Activated T-cell treated with anti-CD3 and anti-CD28 coated beads, Interleukin-2, amount 50 U/mL, for 24 hours (primary cell): ENCODE results near the gene SLC16A8.
A peak's percentile ranks its signal among the peaks of the same experiment; 100 is the strongest.
"Not testable (repeated sequence)": the region's sequence is repeated elsewhere in the genome, so short reads cannot be mapped to it uniquely, and the experiment has no call there.

Experiments
- DNase-seq: peaks from one replicate; pipeline ENCODE4 v3.0.0-alpha.2; 2020
- H3K27ac Mint-ChIP-seq: 2 replicates; pipeline ENCODE4 v1.8.0; 2020; ENCODE audit warnings: mild to moderate bottlenecking, mixed read lengths
- H3K27me3 Mint-ChIP-seq: 2 replicates; pipeline ENCODE4 v1.8.0; 2020; ENCODE audit warnings: mixed read lengths
- H3K36me3 Mint-ChIP-seq: 2 replicates; pipeline ENCODE4 v1.8.0; 2020; ENCODE audit warnings: low read depth, mixed read lengths
- H3K4me1 Mint-ChIP-seq: 2 replicates; pipeline ENCODE4 v1.8.0; 2020; ENCODE audit warnings: low read depth, mixed read lengths
- H3K4me3 Mint-ChIP-seq: 2 replicates; pipeline ENCODE4 v1.8.0; 2020; ENCODE audit warnings: mild to moderate bottlenecking, moderate library complexity, mixed read lengths
- H3K9me3 Mint-ChIP-seq: 2 replicates; pipeline ENCODE4 v1.8.0; 2020; ENCODE audit warnings: mixed read lengths

Gene SLC16A8

DNA sequence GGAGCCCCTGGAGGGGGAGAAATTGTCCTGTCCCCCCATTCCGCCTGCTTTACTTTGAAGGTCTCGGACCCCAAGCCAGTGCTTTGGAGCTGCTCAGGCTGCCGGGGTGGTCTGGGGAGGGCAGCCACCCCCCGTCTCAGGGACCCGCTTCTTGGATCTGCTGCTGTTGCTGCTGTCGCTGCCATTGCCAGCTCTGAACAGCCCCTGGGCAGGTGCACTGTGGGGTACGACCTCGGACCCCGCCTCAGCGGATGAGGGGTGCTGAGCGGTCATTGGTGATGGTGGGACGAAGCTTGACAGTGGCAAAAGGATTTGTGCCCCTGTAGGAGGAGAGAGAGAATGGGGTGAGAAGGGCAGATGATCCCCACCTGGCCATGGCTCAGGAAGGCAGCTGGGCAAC lies 1.1 kb upstream of the SLC16A8 start:
- Mint-ChIP-seq H3K4me1 (peaks cover 3% of the 10 kb centered on the region), H3K9me3 (no peaks in the 10 kb centered on the region), H3K36me3 (no peaks in the 10 kb centered on the region), H3K4me3 (no peak overlapping the region), H3K27me3 (peaks cover 39% of the 10 kb centered on the region), H3K27ac (no peak overlapping the region)
- DNase-seq, result no peak

DNA sequence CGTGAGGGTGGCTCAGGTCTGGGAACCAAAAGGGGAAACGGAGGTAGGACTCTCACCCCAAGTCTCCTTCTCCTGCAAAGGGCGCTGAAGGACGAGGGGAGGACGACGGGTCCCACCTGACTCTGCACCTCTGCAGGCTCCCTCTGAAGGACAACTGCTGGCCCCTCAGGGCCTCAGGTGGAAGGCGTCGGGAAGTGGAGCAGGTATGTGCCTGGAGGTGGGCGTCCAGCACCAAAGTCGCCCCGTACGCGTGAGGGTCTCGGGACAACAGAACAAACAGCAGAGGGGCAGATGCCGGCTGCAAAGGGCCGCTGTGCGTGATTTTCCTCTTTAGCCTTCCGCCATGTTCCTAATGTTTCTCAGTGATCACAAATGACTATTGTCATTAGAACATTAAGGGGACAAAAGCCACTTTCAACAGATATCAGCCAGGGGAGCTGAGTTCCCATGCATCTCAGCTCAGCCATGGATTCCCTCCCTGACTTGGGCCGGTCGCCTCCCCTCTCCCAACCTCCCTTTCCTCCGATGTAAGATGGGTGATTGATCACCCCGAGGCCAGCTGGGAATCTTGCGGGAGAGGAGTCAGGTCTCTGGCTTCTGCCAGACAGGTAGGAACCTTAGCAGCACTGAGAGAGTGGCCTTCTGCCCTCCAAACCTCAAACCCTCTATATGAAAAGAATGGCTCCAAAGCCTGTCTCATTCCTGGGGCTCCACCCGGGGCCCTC lies 836 bp downstream of the SLC16A8 start:
- Mint-ChIP-seq H3K4me1 (peaks cover 3% of the 10 kb centered on the region), H3K27ac (no peak overlapping the region), H3K27me3 (peaks cover 40% of the 10 kb centered on the region), H3K4me3 (no peak overlapping the region), H3K36me3 (no peaks in the 10 kb centered on the region), H3K9me3 (no peaks in the 10 kb centered on the region)
- no peak for DNase-seq

DNA sequence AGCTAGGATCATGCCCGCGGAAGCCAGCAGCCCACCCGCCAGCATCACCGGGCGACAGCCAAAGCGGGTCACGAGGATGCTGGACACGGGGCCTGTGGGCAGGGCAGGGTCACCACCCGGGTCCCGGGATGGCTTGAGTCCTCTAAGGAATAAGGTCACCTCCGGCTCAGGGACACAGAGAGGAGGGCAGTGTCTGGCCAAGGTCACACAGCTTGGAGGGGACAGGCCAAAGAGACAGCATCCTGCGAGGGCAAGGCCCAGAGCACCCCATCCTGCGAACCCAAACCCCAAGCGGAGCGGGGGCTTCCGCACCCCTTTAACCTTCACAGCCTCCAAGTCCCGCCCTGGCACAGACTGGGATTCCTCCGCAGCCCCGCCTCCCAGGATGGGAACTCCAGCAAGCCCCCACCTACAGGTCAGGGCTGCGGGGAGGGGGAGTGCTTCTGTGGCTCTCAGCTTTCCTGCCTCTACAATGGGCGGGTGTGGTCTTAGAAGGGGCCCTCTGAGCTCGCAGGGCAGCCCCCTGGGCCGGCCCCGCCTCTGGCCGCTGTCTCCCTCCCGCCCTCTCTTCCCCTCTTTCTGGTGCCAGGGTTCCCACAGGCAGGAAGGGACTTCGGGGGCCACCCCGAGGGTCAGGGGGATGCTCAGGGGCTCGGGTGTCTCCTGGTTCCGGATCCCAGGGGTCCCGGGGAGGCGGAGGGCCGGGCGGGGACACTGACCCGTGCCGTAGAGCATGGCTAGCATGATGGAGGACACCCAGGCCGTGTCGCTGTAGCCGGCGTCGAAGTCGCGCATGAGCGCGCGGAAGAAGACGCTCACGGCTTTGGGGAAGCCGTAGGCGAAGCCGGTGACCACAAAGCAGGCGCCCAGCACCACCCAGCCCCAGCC lies 1.8 kb downstream of the SLC16A8 start:
- Mint-ChIP-seq H3K4me3 (no peak overlapping the region), H3K36me3 (no peaks in the 10 kb centered on the region), H3K9me3 (no peaks in the 10 kb centered on the region), H3K27me3 (peaks cover 32% of the 10 kb centered on the region), H3K27ac (no peak overlapping the region), H3K4me1 (peaks cover 3% of the 10 kb centered on the region)
- peak; percentile 44 for DNase-seq

DNA sequence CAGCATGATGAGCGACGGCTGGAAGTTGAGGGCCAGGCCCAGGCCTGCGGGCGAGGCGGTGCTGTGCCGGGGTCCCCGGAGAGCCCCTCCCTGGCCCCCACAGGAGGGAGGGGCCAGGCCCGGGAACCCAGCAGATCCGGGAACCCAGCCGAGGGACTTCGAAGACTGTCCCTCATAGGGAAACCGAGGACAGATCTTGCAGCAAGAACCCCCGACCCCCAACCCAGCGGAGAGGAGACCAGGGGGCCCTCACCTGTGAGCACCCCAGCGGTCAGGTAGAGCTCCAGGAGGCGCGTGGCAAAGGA lies 2.4 kb downstream of the SLC16A8 start:
- Mint-ChIP-seq H3K4me3 (no peak overlapping the region), H3K9me3 (no peaks in the 10 kb centered on the region), H3K36me3 (no peaks in the 10 kb centered on the region)

DNA sequence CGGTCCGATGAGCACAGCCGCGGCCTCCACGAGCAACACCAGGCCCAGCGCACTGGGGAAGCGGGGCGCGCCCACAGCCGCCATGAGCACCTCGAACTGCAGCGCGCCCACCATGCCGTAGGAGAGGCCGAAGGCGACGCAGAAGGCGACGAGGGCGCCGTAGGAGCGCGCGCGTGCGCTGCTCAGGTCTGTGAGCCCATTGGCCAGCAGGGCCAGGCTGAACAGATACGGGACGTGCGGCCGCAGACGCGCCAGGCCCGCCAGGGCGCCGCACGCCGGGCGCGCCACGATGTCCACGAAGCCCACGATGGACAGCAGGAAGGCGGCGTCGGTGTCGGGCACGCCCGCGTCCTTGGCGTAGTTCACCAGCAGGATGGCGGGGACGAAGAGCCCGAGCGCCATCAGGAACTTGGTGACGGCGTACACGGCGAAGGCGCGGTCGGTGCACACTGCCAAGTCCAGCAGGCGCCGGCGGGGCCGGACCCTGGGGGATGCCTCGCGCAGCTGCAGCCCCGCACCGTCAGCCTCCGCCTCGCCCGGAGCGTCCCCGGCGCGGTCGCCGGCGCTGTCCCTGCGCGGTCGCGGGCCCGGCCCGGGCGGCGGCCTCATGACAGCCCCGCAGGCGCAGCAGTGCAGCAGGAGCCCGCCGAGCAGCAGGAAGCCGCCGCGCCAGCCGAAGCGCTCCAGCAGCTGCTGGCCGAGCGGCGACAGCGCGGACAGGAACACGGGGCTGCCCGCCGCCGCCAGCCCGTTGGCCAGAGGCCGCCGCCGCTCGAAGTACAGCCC lies 2.9 kb downstream of the SLC16A8 start:
- Mint-ChIP-seq H3K9me3 (no peaks in the 10 kb centered on the region), H3K4me3 (no peak overlapping the region), H3K4me1 (peaks cover 3% of the 10 kb centered on the region), H3K36me3 (peaks cover under 1% of the 10 kb centered on the region), H3K27me3 (peaks cover 32% of the 10 kb centered on the region), H3K27ac (no peak overlapping the region)
- DNase-seq, result peak; percentile 49

More for the DNA sequence above, 2.4 kb downstream of the SLC16A8 start:
- DNase-seq, result no peak
- Mint-ChIP-seq H3K27me3 (peaks cover 32% of the 10 kb centered on the region), H3K4me1 (peaks cover 3% of the 10 kb centered on the region), H3K27ac (no peak overlapping the region)

DNA sequence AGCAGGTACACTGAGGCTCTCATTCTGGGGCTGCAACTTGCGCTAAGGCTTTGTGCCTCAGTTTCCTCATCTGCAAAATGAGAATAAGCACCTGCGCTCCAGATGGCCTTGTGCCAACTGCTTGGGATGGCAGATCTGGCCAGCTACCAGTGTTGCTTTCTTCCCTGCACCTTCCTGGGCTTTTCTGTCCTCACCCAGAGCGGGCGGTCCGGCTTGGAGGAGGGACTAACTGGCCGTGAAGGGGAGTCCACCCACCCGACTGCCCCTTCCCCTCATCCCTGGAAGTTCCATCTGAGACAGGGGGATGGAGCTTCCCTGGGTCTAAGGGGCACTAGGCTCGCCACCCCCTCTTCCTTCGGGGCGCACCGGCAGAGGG lies 3.5 kb downstream of the SLC16A8 start:
- peaks cover 4% of the 10 kb centered on the region for H3K36me3 Mint-ChIP-seq
- DNase-seq, result no peak
- H3K27ac Mint-ChIP-seq, result no peak overlapping the region
- no peak overlapping the region for H3K4me3 Mint-ChIP-seq
- H3K27me3 Mint-ChIP-seq, result peaks cover 32% of the 10 kb centered on the region
- H3K4me1 Mint-ChIP-seq, result peaks cover 3% of the 10 kb centered on the region
- H3K9me3 Mint-ChIP-seq, result no peaks in the 10 kb centered on the region

DNA sequence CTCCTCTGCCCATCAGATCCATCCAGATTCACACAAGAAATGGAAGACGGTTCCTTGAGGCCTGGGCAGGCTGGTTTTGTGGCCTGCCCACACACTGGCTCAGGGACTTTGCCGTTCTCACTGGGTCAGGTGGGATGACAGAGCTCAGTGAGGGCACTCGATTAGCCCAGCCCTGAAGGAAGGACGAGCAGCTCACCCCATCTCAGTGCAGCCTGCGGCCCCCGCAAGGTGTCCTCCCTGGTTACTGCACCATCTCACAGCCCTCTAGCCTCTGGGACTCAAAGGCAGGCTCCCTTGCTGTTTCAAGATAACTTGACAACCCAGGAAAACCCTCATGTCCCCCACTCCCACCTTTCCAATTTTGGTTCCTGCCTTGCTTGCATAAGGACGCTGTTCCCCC lies 4.2 kb downstream of the SLC16A8 start:
- H3K27ac Mint-ChIP-seq, result no peak overlapping the region
- peaks cover 32% of the 10 kb centered on the region for H3K27me3 Mint-ChIP-seq
- DNase-seq, result no peak
- no peaks in the 10 kb centered on the region for H3K9me3 Mint-ChIP-seq
- peaks cover 3% of the 10 kb centered on the region for H3K4me1 Mint-ChIP-seq
- H3K4me3 Mint-ChIP-seq, result no peak overlapping the region
- H3K36me3 Mint-ChIP-seq, result peaks cover 4% of the 10 kb centered on the region

DNA sequence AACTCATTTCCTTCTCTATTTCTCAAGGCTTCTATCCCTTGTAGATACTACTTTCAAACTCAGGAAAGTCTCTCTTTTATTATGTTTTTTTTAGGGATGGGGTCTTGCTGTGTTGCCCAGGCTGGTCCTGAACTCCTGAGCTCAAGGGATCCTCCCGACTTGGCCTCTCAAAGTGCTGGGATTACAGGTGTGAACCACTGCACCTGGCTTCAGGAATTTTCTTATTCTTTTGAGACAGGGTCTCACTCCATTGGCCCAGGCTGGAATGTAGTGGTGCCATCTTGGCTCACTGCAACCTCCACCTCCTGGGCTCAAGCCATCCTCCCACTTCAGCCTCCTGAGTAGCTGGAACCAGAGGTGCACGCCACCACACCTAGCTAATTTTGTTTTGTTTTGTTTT lies 4.8 kb downstream of the SLC16A8 start:
- not testable (repeated sequence) for DNase-seq, H3K27ac Mint-ChIP-seq, H3K4me3 Mint-ChIP-seq, H3K36me3 Mint-ChIP-seq, H3K9me3 Mint-ChIP-seq, H3K4me1 Mint-ChIP-seq
- peaks cover 32% of the 10 kb centered on the region for H3K27me3 Mint-ChIP-seq

DNA sequence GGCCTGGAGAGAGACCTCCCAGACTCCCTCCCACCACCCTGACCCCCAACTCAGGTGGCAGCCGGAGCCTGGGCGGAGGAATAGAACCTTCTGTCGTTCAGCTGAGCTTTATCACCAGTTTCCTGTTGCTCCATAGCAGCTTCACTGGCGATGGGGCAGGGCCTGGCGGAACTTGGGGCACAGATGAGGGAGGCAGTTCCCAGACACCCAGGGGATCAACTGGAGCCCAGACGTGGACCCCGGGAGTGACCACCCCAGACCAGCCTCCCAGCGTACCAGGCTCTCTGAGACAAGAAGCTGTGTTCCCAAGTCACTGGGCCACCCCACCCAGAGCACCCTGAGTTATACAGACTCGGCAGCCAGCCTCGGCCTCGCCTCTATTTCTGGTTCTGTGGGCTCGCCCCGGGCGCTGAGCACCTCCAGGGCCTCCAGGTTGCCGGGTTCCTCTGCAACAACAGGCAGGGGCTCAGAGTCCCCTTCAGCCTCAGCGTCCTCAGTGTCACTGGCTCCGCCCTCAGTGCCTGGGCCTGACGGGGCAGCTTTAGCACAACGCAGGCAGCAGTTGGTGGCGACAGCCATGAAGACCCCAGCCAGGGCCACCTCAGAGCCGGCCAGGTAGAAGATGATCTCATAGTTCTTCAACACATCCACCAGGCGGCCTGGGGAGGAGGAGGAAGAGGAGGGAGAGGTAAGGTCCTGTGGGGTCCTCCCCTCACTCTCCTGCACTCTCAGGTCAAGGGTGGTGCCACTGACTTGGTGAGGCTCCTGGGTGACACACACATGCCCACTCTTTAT lies 5.7 kb downstream of the SLC16A8 start:
- H3K27ac Mint-ChIP-seq, result no peak overlapping the region
- H3K27me3 Mint-ChIP-seq, result peaks cover 29% of the 10 kb centered on the region
- no peaks in the 10 kb centered on the region for H3K9me3 Mint-ChIP-seq
- DNase-seq, result no peak
- H3K4me3 Mint-ChIP-seq, result no peak overlapping the region
- peaks cover 15% of the 10 kb centered on the region for H3K36me3 Mint-ChIP-seq
- H3K4me1 Mint-ChIP-seq, result peaks cover 3% of the 10 kb centered on the region

DNA sequence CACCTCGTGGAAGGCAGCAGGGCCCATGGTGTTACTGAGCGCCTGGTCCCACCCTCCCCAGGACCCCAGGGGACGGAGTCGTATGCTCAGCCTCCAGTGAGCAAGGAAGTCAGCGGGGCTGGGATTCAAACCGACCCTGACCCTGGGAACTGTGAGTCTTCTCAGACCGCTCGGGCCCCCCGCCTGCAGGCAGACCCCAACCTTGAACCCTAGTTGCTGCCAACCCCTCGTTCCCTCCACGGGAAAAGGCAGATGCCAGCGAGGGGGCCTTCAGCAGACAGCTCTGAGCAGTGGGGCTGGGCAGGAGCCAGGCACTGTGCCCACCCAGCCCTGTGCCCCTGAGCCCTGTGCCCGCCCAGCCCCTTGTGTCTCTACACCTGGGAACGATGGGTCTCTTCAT lies 6.4 kb downstream of the SLC16A8 start:
- Mint-ChIP-seq H3K36me3 (peaks cover 22% of the 10 kb centered on the region), H3K4me3 (no peak overlapping the region), H3K27ac (no peak overlapping the region), H3K27me3 (peaks cover 24% of the 10 kb centered on the region), H3K4me1 (peaks cover 3% of the 10 kb centered on the region), H3K9me3 (no peaks in the 10 kb centered on the region)
- DNase-seq, result no peak

DNA sequence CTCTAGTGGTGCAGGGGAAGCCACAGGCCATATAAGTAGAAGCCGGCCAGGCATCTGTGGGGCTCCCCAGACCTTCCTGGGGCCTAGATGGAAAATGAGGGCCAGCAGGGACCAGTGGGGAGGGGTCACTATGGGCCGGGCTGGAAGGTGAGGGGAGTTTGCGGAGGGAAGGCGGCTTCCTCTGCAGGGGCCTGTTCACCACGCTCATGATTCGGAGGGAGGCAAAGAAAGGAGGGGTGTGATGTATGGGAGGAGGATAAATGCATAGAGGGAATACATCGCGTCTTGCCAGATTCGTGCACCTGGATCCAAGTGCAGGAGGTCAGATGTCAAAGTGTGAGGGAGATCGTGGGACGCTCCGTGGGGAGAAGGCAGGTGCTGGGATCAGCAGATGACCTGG lies 6.9 kb downstream of the SLC16A8 start:
- Mint-ChIP-seq H3K9me3 (no peaks in the 10 kb centered on the region), H3K27ac (no peak overlapping the region), H3K36me3 (peaks cover 27% of the 10 kb centered on the region), H3K27me3 (peaks cover 20% of the 10 kb centered on the region), H3K4me1 (peaks cover 3% of the 10 kb centered on the region), H3K4me3 (no peak overlapping the region)
- DNase-seq, result no peak

DNA sequence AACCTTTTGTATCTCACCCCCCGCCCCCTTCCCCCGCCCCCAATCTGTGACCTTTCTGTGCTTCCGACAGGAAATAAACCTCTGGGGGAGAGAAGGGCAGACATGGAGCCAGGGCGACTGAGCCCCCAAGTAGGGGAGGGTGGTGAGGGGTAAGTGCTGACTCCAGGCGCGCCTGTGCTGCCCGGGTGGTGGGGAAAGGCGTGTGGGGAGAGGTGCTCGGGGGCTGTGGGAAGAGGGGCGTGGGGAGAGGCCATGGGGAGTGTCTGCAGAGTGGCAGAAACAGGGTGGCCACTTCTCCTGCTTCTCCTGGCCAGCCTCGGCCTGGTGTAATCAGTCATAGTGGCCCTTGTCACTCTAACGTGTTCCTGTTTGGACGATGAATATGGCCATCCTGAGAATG lies 8.0 kb downstream of the SLC16A8 start:
- Mint-ChIP-seq H3K36me3 (peaks cover 38% of the 10 kb centered on the region), H3K9me3 (no peaks in the 10 kb centered on the region), H3K27me3 (peaks cover 14% of the 10 kb centered on the region), H3K27ac (no peak overlapping the region), H3K4me3 (no peak overlapping the region), H3K4me1 (no peaks in the 10 kb centered on the region)
- no peak for DNase-seq

DNA sequence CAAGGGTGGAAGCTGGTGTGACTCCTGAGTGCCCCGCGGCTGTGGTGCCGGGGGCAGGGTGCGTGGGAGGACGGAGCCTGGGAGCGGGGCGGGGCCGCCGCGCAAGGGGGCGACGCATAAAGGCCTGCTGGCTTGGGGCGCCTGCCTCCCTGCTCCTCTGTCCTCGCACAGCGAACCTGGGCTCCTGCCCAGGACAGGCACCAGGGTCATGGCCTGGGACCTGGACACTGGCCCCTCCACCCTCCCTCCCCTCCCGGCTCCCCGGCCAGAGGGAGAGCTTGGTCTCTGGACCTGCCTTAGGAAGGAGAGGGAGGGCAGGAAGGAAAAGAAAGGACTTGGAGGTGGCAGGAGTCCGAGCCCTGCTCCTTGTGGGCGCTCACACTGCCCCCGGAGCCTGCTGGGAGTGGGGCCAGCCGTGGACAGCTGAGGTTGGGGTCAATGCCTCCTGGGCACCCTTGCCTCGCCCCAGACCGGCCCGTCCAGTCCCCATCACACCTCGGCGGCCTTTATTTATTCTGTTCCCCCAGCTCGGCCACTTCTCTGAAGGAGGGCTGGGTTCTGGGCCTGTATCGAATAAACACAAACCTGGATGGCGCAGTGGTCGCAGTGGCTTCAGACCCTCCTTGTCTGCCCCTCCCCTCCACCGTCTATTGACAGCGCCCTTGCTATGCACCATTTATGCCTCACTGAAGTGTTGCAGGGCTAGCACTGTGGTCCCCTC lies 8.7 kb downstream of the SLC16A8 start:
- Mint-ChIP-seq H3K27me3 (peaks cover 8% of the 10 kb centered on the region), H3K9me3 (no peaks in the 10 kb centered on the region), H3K36me3 (peaks cover 44% of the 10 kb centered on the region), H3K4me3 (no peak overlapping the region), H3K4me1 (no peaks in the 10 kb centered on the region), H3K27ac (no peak overlapping the region)
- no peak for DNase-seq
